ENCODE measurements around the gene LARGE1. TPM values are rescaled to one million over a fixed set of nuclear protein-coding genes. Genes with fewer than 3 reads are reported as not detected.

Gene LARGE1
- total and polyA plus RNA-seq, 9 of the 15 experiments (the other 6 are each of a cell fraction or from before 2014, with no cell fraction given): 0.01 to 0.66 (median 0.14) TPM; not detected in 2

DNA sequence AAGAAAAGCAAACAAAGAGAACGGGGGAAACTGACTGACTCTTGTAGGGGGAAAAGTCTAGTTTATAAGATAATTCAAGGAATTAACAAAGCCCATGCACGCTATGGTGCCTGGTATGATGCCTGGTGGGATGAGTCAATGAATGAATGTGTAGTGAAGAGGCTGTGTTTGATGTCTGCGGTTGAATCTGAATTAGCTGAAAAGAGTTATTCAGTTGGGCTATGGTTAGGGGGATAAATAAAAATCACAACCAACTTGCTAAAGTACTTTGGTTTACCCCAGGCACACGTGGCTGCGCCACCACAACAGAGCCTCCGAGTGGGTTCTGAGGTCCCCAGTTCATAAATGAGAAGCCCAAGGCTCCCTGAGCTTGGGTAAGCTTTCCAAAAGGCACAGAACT is 492.8 kb downstream of the LARGE1 start:
- no peak for FAIRE-seq
- in situ Hi-C loops (cut with MboI) (no loop called here), intact Hi-C loops (cut with micrococcal nuclease) (no loop called here)
- Histone ChIP-seq H3K9me3 (replicated peaks; ENCODE audit: control insufficient read depth, insufficient read depth, low read depth, low read length) (no peaks in the 10 kb centered on the region), H2AFZ (ENCODE audit: low read depth, low read length) (no peak overlapping the region), H3K4me1 (replicated peaks in 1 of 2; ENCODE audit: control insufficient read depth in 2 of 2, insufficient read depth in 2 of 2, low read length in 2 of 2) (no peaks in the 10 kb centered on the region), H3K27me3 (ENCODE audit: control insufficient read depth in 2 of 2, insufficient read depth in 2 of 2, low read length in 2 of 2) (no peaks in the 10 kb centered on the region), H4K20me1 (replicated peaks; ENCODE audit: control insufficient read depth, insufficient read depth, low read length) (no peaks in the 10 kb centered on the region), H3K36me3 (ENCODE audit: control insufficient read depth, insufficient read depth, low read length) (no peaks in the 10 kb centered on the region), H3K79me2 (ENCODE audit: control insufficient read depth, insufficient read depth, low read length) (no peaks in the 10 kb centered on the region), H3K27ac (ENCODE audit: extremely low read depth, low read depth, low read length) (no peak overlapping the region), H3K9ac (ENCODE audit: insufficient read depth in 1 of 2, low read depth in 2 of 2, low read length in 2 of 2) (no peak overlapping the region), H3K4me3 (no peak overlapping the region), H3K4me2 (ENCODE audit: insufficient read depth, low read length) (no peak overlapping the region), H3K9me1 (ENCODE audit: control insufficient read depth, insufficient read depth, low read length) (no peaks in the 10 kb centered on the region)
- no peak for ATAC-seq
- WGBS (ENCODE audit: insufficient coverage, low coverage, missing lambda C conversion rate): 0% methylated on average over 6 of the region's 6 CpGs
- TF ChIP-seq, protein P1, sequence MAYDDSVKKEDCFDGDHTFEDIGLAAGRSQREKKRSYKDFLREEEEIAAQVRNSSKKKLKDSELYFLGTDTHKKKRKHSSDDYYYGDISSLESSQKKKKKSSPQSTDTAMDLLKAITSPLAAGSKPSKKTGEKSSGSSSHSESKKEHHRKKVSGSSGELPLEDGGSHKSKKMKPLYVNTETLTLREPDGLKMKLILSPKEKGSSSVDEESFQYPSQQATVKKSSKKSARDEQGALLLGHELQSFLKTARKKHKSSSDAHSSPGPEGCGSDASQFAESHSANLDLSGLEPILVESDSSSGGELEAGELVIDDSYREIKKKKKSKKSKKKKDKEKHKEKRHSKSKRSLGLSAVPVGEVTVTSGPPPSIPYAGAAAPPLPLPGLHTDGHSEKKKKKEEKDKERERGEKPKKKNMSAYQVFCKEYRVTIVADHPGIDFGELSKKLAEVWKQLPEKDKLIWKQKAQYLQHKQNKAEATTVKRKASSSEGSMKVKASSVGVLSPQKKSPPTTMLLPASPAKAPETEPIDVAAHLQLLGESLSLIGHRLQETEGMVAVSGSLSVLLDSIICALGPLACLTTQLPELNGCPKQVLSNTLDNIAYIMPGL (CRISPR knock-in tag; IDR thresholded peaks at IDR 0.05): no peak
- TF ChIP-seq, protein P2, sequence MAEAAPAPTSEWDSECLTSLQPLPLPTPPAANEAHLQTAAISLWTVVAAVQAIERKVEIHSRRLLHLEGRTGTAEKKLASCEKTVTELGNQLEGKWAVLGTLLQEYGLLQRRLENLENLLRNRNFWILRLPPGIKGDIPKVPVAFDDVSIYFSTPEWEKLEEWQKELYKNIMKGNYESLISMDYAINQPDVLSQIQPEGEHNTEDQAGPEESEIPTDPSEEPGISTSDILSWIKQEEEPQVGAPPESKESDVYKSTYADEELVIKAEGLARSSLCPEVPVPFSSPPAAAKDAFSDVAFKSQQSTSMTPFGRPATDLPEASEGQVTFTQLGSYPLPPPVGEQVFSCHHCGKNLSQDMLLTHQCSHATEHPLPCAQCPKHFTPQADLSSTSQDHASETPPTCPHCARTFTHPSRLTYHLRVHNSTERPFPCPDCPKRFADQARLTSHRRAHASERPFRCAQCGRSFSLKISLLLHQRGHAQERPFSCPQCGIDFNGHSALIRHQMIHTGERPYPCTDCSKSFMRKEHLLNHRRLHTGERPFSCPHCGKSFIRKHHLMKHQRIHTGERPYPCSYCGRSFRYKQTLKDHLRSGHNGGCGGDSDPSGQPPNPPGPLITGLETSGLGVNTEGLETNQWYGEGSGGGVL (CRISPR knock-in tag; IDR thresholded peaks at IDR 0.05): no peak
- TF ChIP-seq ZKSCAN3 (CRISPR knock-in tag; IDR thresholded peaks at IDR 0.05): no peak
- TF ChIP-seq CREBBP (IDR thresholded peaks at IDR 0.05; ENCODE audit: low read depth, low read length): no peak
- no peak for TF ChIP-seq MYC (IDR thresholded peaks at IDR 0.05; ENCODE audit: low read depth, low read length)
- no peak for TF ChIP-seq MYC (CRISPR knock-in tag; IDR thresholded peaks at IDR 0.05; ENCODE audit: borderline replicate concordance, low read depth)
- no peak for TF ChIP-seq ZNF584 (CRISPR knock-in tag; IDR thresholded peaks at IDR 0.05; ENCODE audit: low read depth)
- no peak for TF ChIP-seq BHLHE40 (IDR thresholded peaks at IDR 0.05; ENCODE audit: low read length)
- TF ChIP-seq RBM39 (optimal IDR thresholded peaks at IDR 0.05; ENCODE audit: low read depth, low read length): no peak
- TF ChIP-seq, protein P3, sequence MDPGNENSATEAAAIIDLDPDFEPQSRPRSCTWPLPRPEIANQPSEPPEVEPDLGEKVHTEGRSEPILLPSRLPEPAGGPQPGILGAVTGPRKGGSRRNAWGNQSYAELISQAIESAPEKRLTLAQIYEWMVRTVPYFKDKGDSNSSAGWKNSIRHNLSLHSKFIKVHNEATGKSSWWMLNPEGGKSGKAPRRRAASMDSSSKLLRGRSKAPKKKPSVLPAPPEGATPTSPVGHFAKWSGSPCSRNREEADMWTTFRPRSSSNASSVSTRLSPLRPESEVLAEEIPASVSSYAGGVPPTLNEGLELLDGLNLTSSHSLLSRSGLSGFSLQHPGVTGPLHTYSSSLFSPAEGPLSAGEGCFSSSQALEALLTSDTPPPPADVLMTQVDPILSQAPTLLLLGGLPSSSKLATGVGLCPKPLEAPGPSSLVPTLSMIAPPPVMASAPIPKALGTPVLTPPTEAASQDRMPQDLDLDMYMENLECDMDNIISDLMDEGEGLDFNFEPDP (CRISPR knock-in tag; IDR thresholded peaks at IDR 0.05): no peak
- TF ChIP-seq HOXB6 (CRISPR knock-in tag; IDR thresholded peaks at IDR 0.05; ENCODE audit: borderline replicate concordance): no peak
- TF ChIP-seq ZNF175 (CRISPR knock-in tag; IDR thresholded peaks at IDR 0.05; ENCODE audit: low read depth): no peak
- TF ChIP-seq ZNF41 (CRISPR knock-in tag; conservative IDR thresholded peaks at IDR 0.05): no peak
- no peak for TF ChIP-seq GABPA (tag; conservative IDR thresholded peaks at IDR 0.05; ENCODE audit: low read depth)
- TF ChIP-seq ZNF57 (CRISPR knock-in tag; IDR thresholded peaks at IDR 0.05): no peak
- TF ChIP-seq, protein P4, sequence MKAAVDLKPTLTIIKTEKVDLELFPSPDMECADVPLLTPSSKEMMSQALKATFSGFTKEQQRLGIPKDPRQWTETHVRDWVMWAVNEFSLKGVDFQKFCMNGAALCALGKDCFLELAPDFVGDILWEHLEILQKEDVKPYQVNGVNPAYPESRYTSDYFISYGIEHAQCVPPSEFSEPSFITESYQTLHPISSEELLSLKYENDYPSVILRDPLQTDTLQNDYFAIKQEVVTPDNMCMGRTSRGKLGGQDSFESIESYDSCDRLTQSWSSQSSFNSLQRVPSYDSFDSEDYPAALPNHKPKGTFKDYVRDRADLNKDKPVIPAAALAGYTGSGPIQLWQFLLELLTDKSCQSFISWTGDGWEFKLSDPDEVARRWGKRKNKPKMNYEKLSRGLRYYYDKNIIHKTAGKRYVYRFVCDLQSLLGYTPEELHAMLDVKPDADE (conservative IDR thresholded peaks at IDR 0.05; ENCODE audit: control insufficient read depth, low read depth, low read length): no peak
- TF ChIP-seq TAF1 (IDR thresholded peaks at IDR 0.05; ENCODE audit: control insufficient read depth, extremely low read depth, insufficient read depth, low read length, severe bottlenecking): no peak
- DNase-seq (ENCODE audit: extremely low read depth in 1 of 4, low spot score in 3 of 4): no peak
- ChIA-PET POLR2A (no interaction called here), CTCF (ENCODE audit: low intra/inter-chr PET ratio) (no interaction called here)
- BruUV-seq (replicated peaks): no TSS peak

Measured in K562 (cell line).